GM13976 (cell line): ENCODE results near the gene UGT1A5.

Experiments used
- DNase-seq: peaks from one replicate; pipeline ENCODE4 v3.0.0; 2012; ENCODE audit warnings: low spot score
- in situ Hi-C: fragments of 300-500 bp; cut with MboI; formaldehyde crosslinking; loops from one replicate; pipeline ENCODE4 v1.12.0; 2022; ENCODE audit warnings: low sequenced_read_pairs, mixed read lengths, inconsistent platforms; ENCODE audit not compliant: unreplicated experiment
- TF ChIP-seq, protein P1 (sequence below): IDR thresholded peaks from 2 replicates; pipeline ENCODE4 v1.5.1; 2012; ENCODE audit warnings: borderline replicate concordance, mild to moderate bottlenecking; ENCODE audit not compliant: insufficient read depth; ENCODE audit errors: extremely low read depth, missing control alignments, control extremely low read depth

The UGT1A5 gene

DNA sequence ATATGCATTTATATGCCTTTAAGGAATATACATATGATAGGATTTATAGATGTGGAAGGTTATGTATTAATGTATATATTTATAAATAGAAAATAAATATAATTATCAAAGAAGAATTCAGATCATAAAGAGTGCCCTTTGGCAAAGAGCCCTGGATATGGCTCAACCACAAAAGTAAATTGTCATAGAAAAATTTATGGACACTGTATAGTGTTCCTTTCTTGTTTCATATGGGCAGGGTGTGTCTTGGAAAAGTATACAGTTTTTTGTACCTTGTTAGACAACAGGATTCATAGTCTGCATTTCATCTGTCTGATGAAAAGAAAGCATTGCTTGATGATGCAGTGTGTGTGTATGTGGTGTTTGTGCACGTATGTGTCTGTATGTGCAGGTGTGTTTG, 28.1 kb upstream of the UGT1A5 start:
- in situ Hi-C loops: no loop called here
- no peak for DNase-seq
- TF ChIP-seq, protein P1, sequence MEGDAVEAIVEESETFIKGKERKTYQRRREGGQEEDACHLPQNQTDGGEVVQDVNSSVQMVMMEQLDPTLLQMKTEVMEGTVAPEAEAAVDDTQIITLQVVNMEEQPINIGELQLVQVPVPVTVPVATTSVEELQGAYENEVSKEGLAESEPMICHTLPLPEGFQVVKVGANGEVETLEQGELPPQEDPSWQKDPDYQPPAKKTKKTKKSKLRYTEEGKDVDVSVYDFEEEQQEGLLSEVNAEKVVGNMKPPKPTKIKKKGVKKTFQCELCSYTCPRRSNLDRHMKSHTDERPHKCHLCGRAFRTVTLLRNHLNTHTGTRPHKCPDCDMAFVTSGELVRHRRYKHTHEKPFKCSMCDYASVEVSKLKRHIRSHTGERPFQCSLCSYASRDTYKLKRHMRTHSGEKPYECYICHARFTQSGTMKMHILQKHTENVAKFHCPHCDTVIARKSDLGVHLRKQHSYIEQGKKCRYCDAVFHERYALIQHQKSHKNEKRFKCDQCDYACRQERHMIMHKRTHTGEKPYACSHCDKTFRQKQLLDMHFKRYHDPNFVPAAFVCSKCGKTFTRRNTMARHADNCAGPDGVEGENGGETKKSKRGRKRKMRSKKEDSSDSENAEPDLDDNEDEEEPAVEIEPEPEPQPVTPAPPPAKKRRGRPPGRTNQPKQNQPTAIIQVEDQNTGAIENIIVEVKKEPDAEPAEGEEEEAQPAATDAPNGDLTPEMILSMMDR: no peak

DNA sequence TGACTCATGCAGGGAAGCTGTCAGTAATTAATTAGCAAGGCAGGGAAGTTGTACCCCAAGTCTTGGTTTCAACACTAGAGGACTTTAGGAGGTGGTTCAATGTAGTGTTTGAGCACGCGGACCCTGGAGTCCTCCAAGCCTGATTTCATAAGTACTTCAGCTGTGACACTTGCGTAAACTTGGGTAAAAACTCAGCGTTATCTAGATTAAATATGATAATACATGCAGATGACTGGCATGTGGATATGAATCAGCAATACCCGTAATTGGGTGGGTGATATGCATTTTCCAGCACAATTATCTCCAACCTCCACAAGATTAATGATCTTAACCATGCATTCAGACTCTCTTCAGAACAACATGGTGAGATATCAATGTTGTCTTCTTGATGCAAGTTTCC, 25.8 kb upstream of the UGT1A5 start:
- no peak for DNase-seq
- TF ChIP-seq, protein P1: no peak
- in situ Hi-C loops: no loop called here

GRCh38 chr2:233688341-233688740, 24.4 kb upstream of the UGT1A5 start:
- no peak for DNase-seq
- in situ Hi-C loops: no loop called here
- TF ChIP-seq, protein P1: no peak

DNA sequence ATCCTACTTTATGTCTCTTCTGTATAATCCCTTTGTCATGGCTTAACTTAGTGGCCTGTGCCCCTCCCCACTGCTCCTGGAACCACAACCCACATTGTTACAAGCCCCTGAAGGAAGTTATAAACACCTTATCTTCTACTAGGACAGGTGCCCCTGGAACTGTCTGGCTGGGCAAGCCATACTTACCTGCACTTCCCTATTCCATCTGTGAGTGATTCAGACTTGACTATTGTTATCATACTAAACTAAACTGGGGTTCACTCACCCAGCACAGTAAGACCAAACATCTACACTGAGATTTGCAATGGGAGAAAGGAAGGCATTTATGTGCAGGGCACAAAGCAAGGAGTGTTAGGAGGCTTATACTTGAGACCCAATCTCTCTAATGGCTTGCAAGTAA, 23.7 kb upstream of the UGT1A5 start:
- TF ChIP-seq, protein P1: no peak
- DNase-seq: no peak
- in situ Hi-C loops: no loop called here

DNA sequence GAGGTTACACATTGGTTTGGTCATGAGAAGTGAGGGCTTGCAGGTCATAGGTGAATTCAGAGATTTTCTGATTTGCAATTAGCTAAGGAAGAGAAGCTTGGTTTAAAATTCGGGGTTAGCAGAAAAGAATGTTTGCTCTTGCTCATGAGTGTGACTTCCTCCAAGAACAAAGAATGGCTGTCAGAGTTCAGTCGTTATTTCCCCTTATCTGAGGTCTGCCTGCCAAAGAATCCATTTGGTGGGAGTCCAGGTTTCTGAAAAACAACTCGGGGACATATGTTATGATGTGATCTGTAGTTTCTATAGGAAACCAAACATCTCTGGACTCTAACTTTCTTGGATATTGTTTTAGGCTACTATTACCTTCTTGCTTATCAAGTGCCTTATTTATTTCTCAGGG, 23.2 kb upstream of the UGT1A5 start:
- DNase-seq: no peak
- TF ChIP-seq, protein P1: no peak
- in situ Hi-C loops: no loop called here

- in situ Hi-C loops: no loop called here
- no peak for DNase-seq
- TF ChIP-seq, protein P1: no peak
Measured at GRCh38 chr2:233690444-233690843, 22.3 kb upstream of the UGT1A5 start.
